Tibial nerve (tissue), 4 donors: Measurements from ENCODE around the gene SIGLEC9. TPM values are rescaled to one million over a fixed set of nuclear protein-coding genes. Genes with fewer than 3 reads are reported as not detected.
A peak's percentile ranks its signal among the peaks of the same experiment; 100 is the strongest.

ENCODE experiments used
- DNase-seq, 2 donors: peaks; one replicate each; pipeline ENCODE4 v3.0.0-alpha.2; 2019; ENCODE audit warnings: low spot score in 2 of 2
- H3K27ac ChIP-seq, 4 donors: fragments of 200-600 bp; sonication (generic) in 3 of 4; one replicate each; pipeline ENCODE4 v1.5.1; 2017 to 2019; ENCODE audit warnings: mild to moderate bottlenecking in 1 of 4
- H3K27me3 ChIP-seq, 2 donors: fragments of 200-600 bp; sonication (generic) in 1 of 2; one replicate each; pipeline versions ENCODE4 v1.5.1 to v1.6.0; 2017 to 2019
- H3K36me3 ChIP-seq, 3 donors: fragments of 200-600 bp; sonication (generic); one replicate each; pipeline ENCODE4 v1.5.1; 2018 to 2019
- H3K4me1 ChIP-seq, 4 donors: fragments of 200-600 bp; sonication (generic) in 3 of 4; one replicate each; pipeline ENCODE4 v1.5.1; 2017 to 2019
- H3K4me3 ChIP-seq, 4 donors: fragments of 200-600 bp; sonication (generic) in 3 of 4; one replicate each; pipeline ENCODE4 v1.5.1; 2017 to 2019; ENCODE audit warnings: mild to moderate bottlenecking in 1 of 4, moderate library complexity in 1 of 4
- H3K9me3 ChIP-seq, 4 donors: fragments of 200-600 bp; sonication (generic) in 3 of 4; one replicate each; pipeline ENCODE4 v1.5.1; 2017 to 2019
- EP300 ChIP-seq, 2 donors: sonication (generic); formaldehyde crosslinking; IDR thresholded peaks; one replicate each; pipeline ENCODE4 v1.6.1; 2017; ENCODE audit warnings: antibody characterized with exemption in 2 of 2, mild to moderate bottlenecking in 1 of 2
- POLR2A ChIP-seq, 2 donors: fragments of 450-650 bp; IDR thresholded peaks; one replicate each; pipeline ENCODE4 v1.6.1; 2017; ENCODE audit warnings: antibody characterized with exemption in 2 of 2, mild to moderate bottlenecking in 2 of 2, moderate library complexity in 2 of 2
- WGBS, 2 donors: methylation state at CpG; one replicate each; pipeline ENCODE4 v1.1.5; 2018; 5-methylcytosine and 5-hydroxymethylcytosine counted together
- total RNA-seq, 4 donors: library from RNA; depleted of rRNA; stranded (reverse); fragments of >200 nt; gene quantifications; one replicate each; pipeline ENCODE4 v1.1.0, GENCODE V29; 2016
- TF ChIP-seq, protein P1 (sequence below), 5 experiments: fragments of 200-600 bp in 3 of 5; fragments of 450-650 bp in 2 of 5; sonication (generic) in 3 of 5; IDR thresholded peaks; one replicate each; pipeline ENCODE4 v1.5.1; 2016 to 2019; ENCODE audit warnings: antibody characterized with exemption in 5 of 5, mild to moderate bottlenecking in 3 of 5, moderate library complexity in 2 of 5

The SIGLEC9 gene
- total RNA-seq, 4 donors from 2014 or later = 4.2 to 18.0 (median 5.0) TPM

GRCh38 chr19:51127032-51127431 lies 2.3 kb downstream of the SIGLEC9 start:
- Histone ChIP-seq H3K27me3 (no peaks in the 10 kb centered on the region), H3K27ac (peak overlapping the region in 2 of 4 donors; percentile 60 to 70)

DNA sequence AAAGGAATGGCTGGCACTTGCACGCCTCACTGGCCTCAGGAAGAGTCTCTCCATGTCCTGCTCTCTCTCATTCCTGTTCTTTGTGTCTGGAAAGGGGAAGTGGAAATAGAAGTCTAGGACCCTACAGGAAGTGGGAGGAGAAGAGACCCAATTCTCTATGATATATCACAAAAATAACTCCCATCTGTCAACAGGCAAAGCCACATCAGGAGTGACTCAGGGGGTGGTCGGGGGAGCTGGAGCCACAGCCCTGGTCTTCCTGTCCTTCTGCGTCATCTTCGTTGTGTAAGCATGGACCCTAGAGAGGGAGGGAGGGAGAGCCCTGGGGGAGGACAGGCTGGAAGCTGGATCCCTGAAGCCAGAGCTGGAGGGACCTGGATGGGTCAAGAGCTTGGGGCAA lies 3.0 kb downstream of the SIGLEC9 start:
- Histone ChIP-seq H3K4me1 (peaks cover 0 to 8% (median 0%) of the 10 kb centered on the region in 4 donors), H3K27me3 (no peaks in the 10 kb centered on the region), H3K4me3 (peak overlapping the region in 1 of 4 donors; percentile 39), H3K27ac (no peak overlapping the region), H3K9me3 (no peaks in the 10 kb centered on the region), H3K36me3 (no peaks in the 10 kb centered on the region)
- peak in 1 of 2 donors; percentile 38 for DNase-seq
- WGBS, 2 donors = 60 to 66% methylated on average over 4 of the region's 4 CpGs
- peak in 1 of 2 donors; percentile 65 for TF ChIP-seq EP300 (IDR thresholded peaks at IDR 0.05)
- TF ChIP-seq, protein P1, sequence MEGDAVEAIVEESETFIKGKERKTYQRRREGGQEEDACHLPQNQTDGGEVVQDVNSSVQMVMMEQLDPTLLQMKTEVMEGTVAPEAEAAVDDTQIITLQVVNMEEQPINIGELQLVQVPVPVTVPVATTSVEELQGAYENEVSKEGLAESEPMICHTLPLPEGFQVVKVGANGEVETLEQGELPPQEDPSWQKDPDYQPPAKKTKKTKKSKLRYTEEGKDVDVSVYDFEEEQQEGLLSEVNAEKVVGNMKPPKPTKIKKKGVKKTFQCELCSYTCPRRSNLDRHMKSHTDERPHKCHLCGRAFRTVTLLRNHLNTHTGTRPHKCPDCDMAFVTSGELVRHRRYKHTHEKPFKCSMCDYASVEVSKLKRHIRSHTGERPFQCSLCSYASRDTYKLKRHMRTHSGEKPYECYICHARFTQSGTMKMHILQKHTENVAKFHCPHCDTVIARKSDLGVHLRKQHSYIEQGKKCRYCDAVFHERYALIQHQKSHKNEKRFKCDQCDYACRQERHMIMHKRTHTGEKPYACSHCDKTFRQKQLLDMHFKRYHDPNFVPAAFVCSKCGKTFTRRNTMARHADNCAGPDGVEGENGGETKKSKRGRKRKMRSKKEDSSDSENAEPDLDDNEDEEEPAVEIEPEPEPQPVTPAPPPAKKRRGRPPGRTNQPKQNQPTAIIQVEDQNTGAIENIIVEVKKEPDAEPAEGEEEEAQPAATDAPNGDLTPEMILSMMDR (IDR thresholded peaks at IDR 0.05) = no peak
- peak in 1 of 2 donors; percentile 32 for TF ChIP-seq POLR2A (IDR thresholded peaks at IDR 0.05)

More at GRCh38 chr19:51127032-51127431, 2.3 kb downstream of the SIGLEC9 start:
- H3K4me3 ChIP-seq = peak overlapping the region in 2 of 4 donors; percentile 11 to 39
- peaks cover 0 to 3% (median 0%) of the 10 kb centered on the region in 4 donors for H3K4me1 ChIP-seq
- H3K36me3 ChIP-seq = no peaks in the 10 kb centered on the region
- TF ChIP-seq, protein P1 (IDR thresholded peaks at IDR 0.05) = no peak
- TF ChIP-seq EP300 (IDR thresholded peaks at IDR 0.05) (no peak), POLR2A (IDR thresholded peaks at IDR 0.05) (no peak)
- no peak for DNase-seq
- no peaks in the 10 kb centered on the region for H3K9me3 ChIP-seq
- WGBS, 2 donors = 68 to 70% methylated on average over 6 of the region's 6 CpGs

DNA sequence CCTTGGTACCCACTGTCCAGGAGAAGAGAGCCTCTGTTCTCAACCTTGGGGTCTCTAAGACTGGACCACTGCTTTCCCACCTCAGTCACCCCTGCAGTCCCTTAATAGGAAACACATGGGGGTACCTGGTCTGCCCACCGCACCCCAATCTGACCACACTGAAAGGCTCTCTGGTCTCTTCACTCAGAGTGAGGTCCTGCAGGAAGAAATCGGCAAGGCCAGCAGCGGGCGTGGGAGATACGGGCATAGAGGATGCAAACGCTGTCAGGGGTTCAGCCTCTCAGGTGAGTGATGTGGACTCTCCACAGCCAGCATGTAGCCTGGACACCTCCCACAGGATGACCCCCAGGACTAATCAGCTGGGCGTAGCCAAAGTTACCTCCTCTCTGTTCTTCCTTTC lies 3.5 kb downstream of the SIGLEC9 start:
- no peaks in the 10 kb centered on the region for H3K27me3 ChIP-seq
- WGBS, 2 donors = 78 to 89% methylated on average over 7 of the region's 7 CpGs

DNA sequence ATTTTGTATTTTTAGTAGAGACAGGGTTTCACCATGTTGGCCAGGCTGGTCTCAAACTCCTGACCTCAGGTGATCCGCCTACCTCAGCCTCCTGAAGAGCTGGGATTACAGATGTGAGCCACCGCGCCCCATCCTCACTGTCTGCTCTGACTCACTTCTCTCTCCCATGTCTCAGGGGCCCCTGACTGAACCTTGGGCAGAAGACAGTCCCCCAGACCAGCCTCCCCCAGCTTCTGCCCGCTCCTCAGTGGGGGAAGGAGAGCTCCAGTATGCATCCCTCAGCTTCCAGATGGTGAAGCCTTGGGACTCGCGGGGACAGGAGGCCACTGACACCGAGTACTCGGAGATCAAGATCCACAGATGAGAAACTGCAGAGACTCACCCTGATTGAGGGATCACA lies 5.0 kb downstream of the SIGLEC9 start:
- no peak overlapping the region for H3K4me3 ChIP-seq
- no peaks in the 10 kb centered on the region for H3K36me3 ChIP-seq
- no peaks in the 10 kb centered on the region for H3K9me3 ChIP-seq
- H3K27ac ChIP-seq = no peak overlapping the region
- no peak for DNase-seq
- no peak for TF ChIP-seq POLR2A (IDR thresholded peaks at IDR 0.05)
- TF ChIP-seq, protein P1 (IDR thresholded peaks at IDR 0.05) = no peak
- no peak for TF ChIP-seq EP300 (IDR thresholded peaks at IDR 0.05)
- 83 to 87% methylated on average over 8 of the region's 8 CpGs for WGBS, 2 donors
- no peaks in the 10 kb centered on the region for H3K27me3 ChIP-seq
- peaks cover 0 to 8% (median 0%) of the 10 kb centered on the region in 4 donors for H3K4me1 ChIP-seq

More for the DNA sequence above, 3.5 kb downstream of the SIGLEC9 start:
- no peak overlapping the region for H3K4me3 ChIP-seq
- no peak for DNase-seq
- H3K9me3 ChIP-seq = no peaks in the 10 kb centered on the region
- TF ChIP-seq, protein P1 (IDR thresholded peaks at IDR 0.05) = no peak
- TF ChIP-seq EP300 (IDR thresholded peaks at IDR 0.05) (no peak), POLR2A (IDR thresholded peaks at IDR 0.05) (no peak)
- peak overlapping the region in 1 of 4 donors; percentile 55 for H3K27ac ChIP-seq
- H3K4me1 ChIP-seq = peaks cover 0 to 8% (median 0%) of the 10 kb centered on the region in 4 donors
- no peaks in the 10 kb centered on the region for H3K36me3 ChIP-seq

DNA sequence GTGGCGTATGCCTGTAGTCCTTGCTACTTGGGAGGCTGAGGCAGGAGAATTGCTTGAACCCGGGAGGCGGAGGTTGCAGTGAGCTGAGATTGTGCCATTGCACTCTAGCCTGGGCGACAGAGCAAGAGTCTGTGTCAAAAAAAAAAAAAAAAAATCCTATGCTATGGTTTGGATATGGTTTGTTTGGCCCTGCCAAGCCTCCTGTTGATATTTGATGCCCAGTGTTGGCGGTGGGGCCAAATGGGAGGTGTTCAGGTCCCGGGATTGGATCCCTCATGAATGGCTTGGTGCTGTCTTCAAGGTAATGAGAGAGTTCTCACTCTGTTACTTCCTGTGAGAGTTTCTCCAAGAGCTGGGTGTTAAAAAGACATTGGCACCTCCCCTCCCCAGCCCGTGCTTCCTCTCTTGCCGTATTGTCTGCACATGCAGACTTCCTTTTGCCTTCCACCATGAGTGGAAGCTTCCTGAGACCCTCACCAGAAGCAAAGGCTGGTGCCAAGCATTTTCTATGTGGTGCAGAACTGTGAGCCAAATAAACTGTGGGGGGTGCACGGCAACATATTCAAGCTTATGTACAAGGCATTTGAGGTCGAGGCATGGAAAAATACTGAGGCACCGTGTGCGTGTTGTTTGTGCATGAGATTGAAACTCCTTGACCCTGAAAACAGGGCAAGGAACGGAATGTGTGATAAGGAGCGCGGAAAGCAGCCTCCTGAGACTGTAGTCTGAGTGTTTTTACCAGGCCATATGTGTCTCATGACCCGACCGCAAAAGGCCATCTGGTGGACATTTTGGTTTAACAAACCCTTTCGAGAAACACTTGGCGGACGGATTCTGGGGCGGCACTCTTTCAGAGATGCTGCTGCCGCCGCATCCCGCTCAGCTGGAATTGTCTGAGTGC lies 7.3 kb downstream of the SIGLEC9 start:
- 46 to 53% methylated on average over 24 of the region's 24 CpGs for WGBS, 2 donors
- Histone ChIP-seq H3K27ac (no peak overlapping the region), H3K4me1 (peaks cover 0 to 8% (median 0%) of the 10 kb centered on the region in 4 donors), H3K27me3 (no peaks in the 10 kb centered on the region), H3K9me3 (no peaks in the 10 kb centered on the region), H3K4me3 (no peak overlapping the region), H3K36me3 (no peaks in the 10 kb centered on the region)
- peak in 1 of 2 donors; percentile 25 for DNase-seq
- TF ChIP-seq, protein P1 (IDR thresholded peaks at IDR 0.05) = no peak
- TF ChIP-seq POLR2A (IDR thresholded peaks at IDR 0.05) = no peak
- no peak for TF ChIP-seq EP300 (IDR thresholded peaks at IDR 0.05)
